ENCODE results near the gene CRAMP1. TPM values are rescaled to one million over a fixed set of nuclear protein-coding genes. Genes with fewer than 3 reads are reported as not detected.

Gene CRAMP1
- total RNA-seq, 6 donors from 2014 or later, result 16.3 to 57.6 (median 20.6) TPM

DNA sequence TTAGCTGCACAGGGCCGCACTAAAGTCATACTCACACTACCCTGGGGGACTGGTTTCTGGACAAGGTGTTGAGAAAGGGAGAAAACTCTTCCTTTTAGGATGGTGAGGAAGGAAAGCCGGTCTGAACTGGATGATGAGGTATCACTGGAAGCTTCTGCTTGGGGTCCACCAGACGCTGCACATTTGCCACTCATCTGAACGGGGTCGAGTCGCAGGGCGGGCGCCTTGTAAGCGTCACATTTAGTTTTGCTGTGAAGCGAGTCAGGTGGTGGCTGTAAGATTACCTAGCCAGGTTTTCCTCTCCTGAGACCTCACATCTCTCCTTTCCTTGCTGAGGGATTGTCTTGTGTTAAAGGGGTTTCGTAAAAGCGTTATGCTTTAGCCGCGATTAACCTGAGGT lies 68.2 kb downstream of the CRAMP1 start:
- H3K27ac ChIP-seq, result no peak overlapping the region
- 92 to 94% methylated on average over 14 of the region's 14 CpGs for WGBS, 2 donors
- no peaks in the 10 kb centered on the region for H3K27me3 ChIP-seq
- DNase-seq, result no peak
- TF ChIP-seq POLR2AphosphoS5 (IDR thresholded peaks at IDR 0.05) (no peak), POLR2A (IDR thresholded peaks at IDR 0.05) (no peak), CTCF (IDR thresholded peaks at IDR 0.05) (no peak), EP300 (IDR thresholded peaks at IDR 0.05) (no peak)
- no peaks in the 10 kb centered on the region for H3K9me3 ChIP-seq
- ATAC-seq (ENCODE audit: low FRiP score in 2 of 2), result no peak
- H3K36me3 ChIP-seq, result peaks cover under 1 to 18% (median 10%) of the 10 kb centered on the region in 4 donors
- H3K4me3 ChIP-seq, result no peak overlapping the region
- H3K4me1 ChIP-seq, result peaks cover 7 to 26% (median 18%) of the 10 kb centered on the region in 4 donors

DNA sequence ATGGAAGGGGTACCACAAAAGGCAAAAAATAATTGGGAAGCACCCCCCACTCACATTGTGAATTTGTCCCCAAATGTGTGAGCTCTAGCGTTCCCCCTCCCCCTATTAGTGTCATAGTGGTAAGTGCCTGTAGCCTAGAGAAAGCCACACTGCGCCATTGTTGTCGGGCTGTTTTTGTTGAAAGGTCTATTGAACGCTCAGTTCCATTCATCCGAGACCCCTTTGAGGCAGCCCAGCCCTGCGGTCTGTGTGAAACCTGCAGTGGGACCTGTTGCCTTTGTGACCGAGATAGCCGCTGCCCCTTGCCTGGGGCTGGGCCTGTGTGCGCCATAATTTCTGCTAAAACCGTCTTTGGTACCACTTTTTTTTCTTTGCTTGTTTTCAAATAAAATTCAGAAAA lies 68.9 kb downstream of the CRAMP1 start:
- ATAC-seq (ENCODE audit: low FRiP score in 2 of 2) (no peak), DNase-seq (no peak)
- TF ChIP-seq EP300 (IDR thresholded peaks at IDR 0.05), result no peak
- TF ChIP-seq CTCF (IDR thresholded peaks at IDR 0.05), result no peak
- TF ChIP-seq POLR2AphosphoS5 (IDR thresholded peaks at IDR 0.05), result no peak
- TF ChIP-seq POLR2A (IDR thresholded peaks at IDR 0.05), result no peak
- Histone ChIP-seq H3K36me3 (peaks cover 4 to 23% (median 11%) of the 10 kb centered on the region in 4 donors), H3K9me3 (no peaks in the 10 kb centered on the region), H3K4me3 (no peak overlapping the region), H3K27me3 (no peaks in the 10 kb centered on the region), H3K4me1 (peaks cover 7 to 26% (median 18%) of the 10 kb centered on the region in 4 donors), H3K27ac (no peak overlapping the region)
- 87 to 92% methylated on average over 10 of the region's 10 CpGs for WGBS, 2 donors

- TF ChIP-seq POLR2A (IDR thresholded peaks at IDR 0.05) (no peak), POLR2AphosphoS5 (IDR thresholded peaks at IDR 0.05) (no peak), EP300 (IDR thresholded peaks at IDR 0.05) (no peak), CTCF (IDR thresholded peaks at IDR 0.05) (no peak)
- H3K27ac ChIP-seq, result peak overlapping the region in 2 of 4 donors; percentile 32 to 64
These were observed 75.5 kb downstream of the CRAMP1 start for GRCh38 chr16:1687427-1688316.

DNA sequence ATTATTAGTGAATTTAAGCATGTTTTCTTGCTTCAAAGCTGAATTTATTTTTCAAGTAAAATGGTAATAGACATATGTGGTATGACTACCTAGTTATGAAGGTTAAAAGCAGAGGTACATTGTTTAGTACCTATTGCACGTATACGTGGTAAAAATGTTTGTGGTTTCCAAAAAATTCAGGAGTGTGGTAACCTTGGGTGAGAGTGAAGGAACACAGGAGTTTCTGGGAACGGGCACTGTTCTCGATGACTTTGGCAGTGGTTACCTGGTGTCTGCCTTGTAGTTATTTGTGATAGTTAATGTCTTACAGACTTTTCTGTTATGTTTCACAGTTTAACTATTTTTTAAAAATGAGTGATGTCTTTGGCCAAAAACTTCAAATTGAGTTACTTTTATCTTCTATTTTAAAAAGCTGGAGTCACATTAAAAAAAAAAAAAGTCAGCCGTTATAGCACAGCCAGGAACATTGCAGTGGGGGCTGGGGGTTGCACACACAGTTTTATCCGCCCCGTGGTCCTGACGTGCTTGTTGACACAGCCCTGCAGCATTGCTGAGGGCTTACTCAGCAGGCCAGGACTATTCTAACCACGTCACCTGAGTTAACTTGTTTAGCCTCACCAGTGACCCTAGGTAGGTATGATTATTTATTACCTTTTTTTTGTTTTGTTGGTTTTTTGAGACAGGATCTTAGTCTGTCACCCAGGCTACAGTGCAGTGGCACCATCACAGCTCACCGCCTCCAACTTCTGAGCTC lies 76.8 kb downstream of the CRAMP1 start:
- whole genome bisulfite sequencing, 2 donors, result 67 to 78% methylated on average over 10 of the region's 10 CpGs
- peak in 1 of 2 donors; percentile 90 for ATAC-seq (ENCODE audit: low FRiP score in 2 of 2)
- Histone ChIP-seq H3K9me3 (no peaks in the 10 kb centered on the region), H3K27ac (peak overlapping the region; percentile 32 to 68 (median 61)), H3K4me1 (peaks cover 0 to 7% (median 2%) of the 10 kb centered on the region in 4 donors), H3K36me3 (peaks cover 9 to 77% (median 45%) of the 10 kb centered on the region in 4 donors), H3K27me3 (no peaks in the 10 kb centered on the region), H3K4me3 (no peak overlapping the region)
- DNase-seq, result peak in 1 of 2 donors; percentile 83
- TF ChIP-seq CTCF (IDR thresholded peaks at IDR 0.05), result no peak
- no peak for TF ChIP-seq POLR2AphosphoS5 (IDR thresholded peaks at IDR 0.05)
- TF ChIP-seq EP300 (IDR thresholded peaks at IDR 0.05), result peak in 1 of 4 donors; percentile 19

More at GRCh38 chr16:1687427-1688316, 75.5 kb downstream of the CRAMP1 start:
- Histone ChIP-seq H3K36me3 (peaks cover 4 to 73% (median 40%) of the 10 kb centered on the region in 4 donors), H3K4me3 (no peak overlapping the region), H3K9me3 (no peaks in the 10 kb centered on the region), H3K4me1 (peaks cover 0 to 7% (median 2%) of the 10 kb centered on the region in 4 donors), H3K27me3 (no peaks in the 10 kb centered on the region)
- 91 to 92% methylated on average over 17 of the region's 17 CpGs for WGBS, 2 donors
- no peak for ATAC-seq (ENCODE audit: low FRiP score in 2 of 2)
- no peak for DNase-seq
